ENCODE results near the gene CSPG4. TPM values are rescaled to one million over a fixed set of nuclear protein-coding genes. Genes with fewer than 3 reads are reported as not detected.
A peak's percentile ranks its signal among the peaks of the same experiment; 100 is the strongest.

The CSPG4 gene
- total and polyA plus RNA-seq, 2 of the 13 experiments (the other 11 are each of a cell fraction or from before 2014, with no cell fraction given): 0.01 to 0.04 TPM

- TF ChIP-seq IKZF5 (CRISPR knock-in tag; IDR thresholded peaks at IDR 0.05) (peak; percentile 86), KDM5A (IDR thresholded peaks at IDR 0.05; ENCODE audit: borderline replicate concordance, low read length) (peak; percentile 18; the same call in 1 of the 2 replicates), ZNF609 (CRISPR knock-in tag; IDR thresholded peaks at IDR 0.05; ENCODE audit: borderline replicate concordance) (peak; percentile 56), SIN3A (IDR thresholded peaks at IDR 0.05; ENCODE audit: borderline replicate concordance, low read depth, low read length) (peak; percentile 80; the same call in 1 of the 2 replicates), E2F2 (CRISPR knock-in tag; IDR thresholded peaks at IDR 0.05; ENCODE audit: borderline replicate concordance) (0 out of 2 replicates have a peak, but pooled peaks have one; percentile 67), HES4 (CRISPR knock-in tag; IDR thresholded peaks at IDR 0.05; ENCODE audit: borderline replicate concordance) (0 out of 2 replicates have a peak, but pooled peaks have one; percentile 13), ZNF232 (CRISPR knock-in tag; IDR thresholded peaks at IDR 0.05; ENCODE audit: borderline replicate concordance) (no peak; the same call in 1 of the 2 replicates), TFDP2 (CRISPR knock-in tag; IDR thresholded peaks at IDR 0.05) (peak; percentile 46; the same call in 1 of the 2 replicates), ZSCAN22 (CRISPR knock-in tag; IDR thresholded peaks at IDR 0.05) (peak; percentile 48; the same call in 1 of the 2 replicates), ZNF580 (CRISPR knock-in tag; IDR thresholded peaks at IDR 0.05; ENCODE audit: borderline replicate concordance, low read depth) (peak; percentile 58; the same call in 1 of the 2 replicates), ZFP37 (CRISPR knock-in tag; IDR thresholded peaks at IDR 0.05; ENCODE audit: borderline replicate concordance) (peak; percentile 87), CHCHD3 (CRISPR knock-in tag; IDR thresholded peaks at IDR 0.05) (no peak), ZNF530 (CRISPR knock-in tag; IDR thresholded peaks at IDR 0.05; ENCODE audit: low read depth) (no peak), PITX1 (CRISPR knock-in tag; IDR thresholded peaks at IDR 0.05) (peak; percentile 46), THAP11 (CRISPR knock-in tag; IDR thresholded peaks at IDR 0.05) (peak; percentile 87), HOXD1 (CRISPR knock-in tag; IDR thresholded peaks at IDR 0.05) (0 out of 2 replicates have a peak, but pooled peaks have one; percentile 58), IRF2 (CRISPR knock-in tag; IDR thresholded peaks at IDR 0.05) (0 out of 2 replicates have a peak, but pooled peaks have one; percentile 16), ESRRA (CRISPR knock-in tag; IDR thresholded peaks at IDR 0.05; ENCODE audit: low read depth) (peak; percentile 27; the same call in 1 of the 2 replicates), POLR2G (IDR thresholded peaks at IDR 0.05; ENCODE audit: low read depth, low read length) (peak; percentile 91), TEAD3 (CRISPR knock-in tag; optimal IDR thresholded peaks at IDR 0.05; ENCODE audit: borderline replicate concordance) (peak; percentile 58)
Observed at GRCh38 chr15:75625542-75626347, 86.9 kb downstream of the CSPG4 start, which contains the start of gene SNUPN (continued).

Measured in HepG2 (cell line).